Endothelial cell of umbilical vein (primary cell): ENCODE results near the gene AKAP5. TPM values are rescaled to one million over a fixed set of nuclear protein-coding genes. Genes with fewer than 3 reads are reported as not detected.

Source experiments
- BruUV-seq: library from RNA; stranded (reverse); fragments of 400-500 nt; replicated peaks from 2 replicates; lab custom pipeline; 2021; lab: Mats Ljungman, UMichigan
- CTCF ChIA-PET: fragments of 300-600, 350-600 bp; sonication (Branson Sonifier 250); formaldehyde crosslinking; loops from one replicate; lab custom pipeline; 2021; ENCODE audit warnings: antibody characterized with exemption, inconsistent platforms; lab: Charles Lee
- POLR2A ChIA-PET: fragments of 300-600, 350-600 bp; sonication (Branson Sonifier 250); formaldehyde crosslinking; loops from one replicate; lab custom pipeline; 2021; ENCODE audit warnings: antibody characterized with exemption, inconsistent platforms; lab: Charles Lee
- DNase-seq: peaks from one replicate; pipeline ENCODE4 v3.0.0-alpha.2; 2011; ENCODE audit warnings: low read depth, low spot score
- FAIRE-seq: peaks from 2 replicates; lab custom pipeline; 2011; peaks lifted over from hg19 to GRCh38; lab: Jason Lieb, UNC
- H2AFZ ChIP-seq: 2 replicates; pipeline ENCODE4 v1.6.0; 2012; ENCODE audit warnings: low read depth, low read length, control low read depth, inconsistent platforms
- H3K27ac ChIP-seq: 2 replicates; pipeline ENCODE4 v1.5.1; 2011; ENCODE audit warnings: low read depth, mild to moderate bottlenecking, control low read depth, low read length, moderate library complexity; ENCODE audit not compliant: insufficient read depth
- H3K27me3 ChIP-seq, 2 experiments: 2 replicates each; pipeline versions ENCODE4 v1.6.0 to v1.6.1; 2011; ENCODE audit warnings: low read length in 2 of 2, mixed read lengths in 1 of 2; ENCODE audit not compliant: control insufficient read depth in 2 of 2, insufficient read depth in 2 of 2
- H3K36me3 ChIP-seq, 2 experiments: 2 replicates in 1 of 2; 3 replicates in 1 of 2; pipeline ENCODE4 v1.5.1; 2011; ENCODE audit warnings: low read length in 2 of 2, mild to moderate bottlenecking in 1 of 2, moderate library complexity in 1 of 2; ENCODE audit not compliant: control insufficient read depth in 2 of 2, insufficient read depth in 2 of 2; ENCODE audit errors: extremely low read depth in 1 of 2
- H3K4me1 ChIP-seq: 3 replicates; pipeline ENCODE4 v1.5.1; 2011; ENCODE audit warnings: mild to moderate bottlenecking, low read length; ENCODE audit not compliant: control insufficient read depth, insufficient read depth; ENCODE audit errors: extremely low read depth
- H3K4me2 ChIP-seq: 2 replicates; pipeline ENCODE4 v1.6.1; 2011; ENCODE audit warnings: low read length, control low read depth, mixed read lengths; ENCODE audit not compliant: insufficient read depth
- H3K4me3 ChIP-seq, 3 experiments: fragments of 200-600 bp in 1 of 3; sonication (generic), shearing (Covaris generic) in 1 of 3; replicated peaks in 1 of 3; 2 replicates each; pipeline ENCODE4 v1.5.1; 2011 to 2016; ENCODE audit warnings: control low read depth in 3 of 3, low read length in 3 of 3, mild to moderate bottlenecking in 2 of 3, inconsistent platforms in 1 of 3, low read depth in 1 of 3, moderate library complexity in 1 of 3; ENCODE audit not compliant: insufficient read depth in 1 of 3
- H3K79me2 ChIP-seq: 2 replicates; pipeline ENCODE4 v1.6.0; 2012; ENCODE audit warnings: low read length, inconsistent platforms; ENCODE audit not compliant: control insufficient read depth, insufficient read depth
- H3K9ac ChIP-seq: replicated peaks from 2 replicates; pipeline ENCODE3; 2011; ENCODE audit warnings: low read length, control low read depth; ENCODE audit not compliant: insufficient read depth; ENCODE audit errors: extremely low read depth
- H3K9me1 ChIP-seq: replicated peaks from 3 replicates; pipeline ENCODE4 v1.6.0; 2011; ENCODE audit warnings: mild to moderate bottlenecking, low read length; ENCODE audit not compliant: control insufficient read depth, insufficient read depth; ENCODE audit errors: extremely low read depth
- H3K9me3 ChIP-seq: replicated peaks from 2 replicates; pipeline ENCODE4 v1.5.1; 2012; ENCODE audit warnings: low read length, inconsistent platforms; ENCODE audit not compliant: control insufficient read depth, insufficient read depth
- H4K20me1 ChIP-seq: replicated peaks from 2 replicates; pipeline ENCODE3; 2011; ENCODE audit warnings: mild to moderate bottlenecking, low read length; ENCODE audit not compliant: control insufficient read depth, insufficient read depth; ENCODE audit errors: extremely low read depth
- EZH2 ChIP-seq: IDR thresholded peaks from 2 replicates; pipeline ENCODE4 v1.6.1; 2012; ENCODE audit warnings: borderline replicate concordance, low read depth, mild to moderate bottlenecking, moderate library complexity, low read length, inconsistent platforms; ENCODE audit not compliant: severe bottlenecking
- FOS ChIP-seq: IDR thresholded peaks from 2 replicates; pipeline ENCODE4 v1.6.1; 2011; ENCODE audit warnings: mild to moderate bottlenecking, low read length, moderate library complexity, borderline replicate concordance; ENCODE audit not compliant: insufficient read depth
- GATA2 ChIP-seq: IDR thresholded peaks from 2 replicates; pipeline ENCODE4 v1.7.0; 2011; ENCODE audit warnings: low read depth, mild to moderate bottlenecking, moderate library complexity, mixed read lengths, low read length; ENCODE audit not compliant: insufficient read length, insufficient read depth
- JUN ChIP-seq: IDR thresholded peaks from 2 replicates; pipeline ENCODE4 v1.6.1; 2011; ENCODE audit warnings: borderline replicate concordance, low read depth; ENCODE audit not compliant: insufficient read length, insufficient read depth
- MYC ChIP-seq: IDR thresholded peaks from one replicate; pipeline ENCODE4 v1.6.1; 2011; ENCODE audit warnings: mild to moderate bottlenecking, low read depth, low read length
- POLR2A ChIP-seq: IDR thresholded peaks from 2 replicates; pipeline ENCODE4 v1.6.1; 2012; ENCODE audit warnings: low read depth, mild to moderate bottlenecking, control low read depth, low read length
- POLR2AphosphoS5 ChIP-seq: IDR thresholded peaks from 2 replicates; pipeline ENCODE4 v1.6.1; 2012; ENCODE audit warnings: low read depth, mild to moderate bottlenecking, control low read depth, low read length, moderate library complexity; ENCODE audit not compliant: insufficient read depth
- dilution Hi-C: fragments of 300-500 bp; cut with MboI; formaldehyde crosslinking; loops from one replicate; pipeline ENCODE4 v1.15.0; 2019; ENCODE audit warnings: low sequenced_read_pairs; ENCODE audit not compliant: extremely low pct_ligation_motif_present
- intact Hi-C: fragments of 100-400 bp; cut with micrococcal nuclease; formaldehyde crosslinking; loops from one replicate; pipeline ENCODE4 v1.10.0; 2022
- polyA plus RNA-seq, 4 experiments: library from polyadenylated mRNA; depleted of rRNA in 3 of 4; stranded (reverse) in 3 of 4; unstranded in 1 of 4; fragments of >200 nt; gene quantifications; 2 replicates each; pipeline versions ENCODE4 v1.2.1 to v1.2.3, GENCODE V29; 2011 to 2012; ENCODE audit warnings: missing spikeins in 1 of 4
- total RNA-seq: library from RNA; stranded (reverse); gene quantifications from 2 replicates; pipeline ENCODE4 v1.2.3, GENCODE V29; 2021
- TF ChIP-seq, protein P1 (sequence below), 2 donors: IDR thresholded peaks; 1 replicate in 1 of 2; 2 replicates in 1 of 2; pipeline ENCODE4 v1.5.1; 2011; ENCODE audit warnings: low read length in 2 of 2, mild to moderate bottlenecking in 2 of 2, moderate library complexity in 2 of 2, control low read depth in 1 of 2, inconsistent platforms in 1 of 2, low read depth in 1 of 2; ENCODE audit not compliant: insufficient read depth in 1 of 2; ENCODE audit errors: extremely low read depth in 1 of 2
- TF ChIP-seq, protein P2 (sequence below): IDR thresholded peaks from 2 replicates; pipeline ENCODE4 v1.6.1; 2011; ENCODE audit not compliant: insufficient read depth, insufficient read length

The AKAP5 gene
- total and polyA plus RNA-seq, 2 donors (not counting 3 experiments of a cell fraction or from before 2014, with no cell fraction given) = 0.10 to 0.75 TPM

DNA sequence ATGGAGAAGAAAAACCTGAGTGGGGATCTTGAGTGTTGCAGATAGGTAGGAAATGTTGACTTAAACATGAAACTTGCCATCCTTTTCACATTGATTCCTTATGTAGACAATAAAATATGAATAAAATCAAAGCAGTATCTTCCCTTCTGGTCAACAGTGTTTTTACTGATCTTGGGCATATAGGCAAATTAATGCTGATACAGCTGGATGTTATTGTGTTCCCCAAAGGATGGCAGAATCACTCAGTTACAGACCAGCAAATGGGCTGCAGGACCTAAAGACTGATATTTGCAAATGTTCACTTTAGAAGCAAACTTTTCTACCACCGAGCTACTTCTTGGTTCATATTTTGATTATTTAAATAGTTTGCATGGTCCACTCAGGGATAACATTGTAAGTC is 43.3 kb upstream of the AKAP5 start:
- CTCF ChIA-PET = interaction anchor here (1.4 to 2.6 kb wide), 5 partner anchors 8 to 78 kb away, joined by 3 to 31 read pairs (median 9); no protein-coding TSS in a partner anchor
- no peak overlapping the region for H3K9ac ChIP-seq
- no peaks in the 10 kb centered on the region for H3K27me3 ChIP-seq
- H3K36me3 ChIP-seq = peaks cover 3 to 14% of the 10 kb centered on the region in 2 experiments
- no peaks in the 10 kb centered on the region for H3K9me1 ChIP-seq
- no peak overlapping the region for H2AFZ ChIP-seq
- no peaks in the 10 kb centered on the region for H3K79me2 ChIP-seq
- dilution Hi-C loops = no loop called here
- H3K4me3 ChIP-seq = no peak overlapping the region
- FAIRE-seq (no peak), DNase-seq (no peak)
- no peaks in the 10 kb centered on the region for H3K9me3 ChIP-seq
- no peak overlapping the region for H3K27ac ChIP-seq
- no peak overlapping the region for H3K4me2 ChIP-seq
- no peak for TF ChIP-seq POLR2AphosphoS5
- TF ChIP-seq FOS = no peak
- TF ChIP-seq GATA2 = no peak
- no peak for TF ChIP-seq JUN
- no peak for TF ChIP-seq MYC
- POLR2A ChIA-PET = no interaction called here
- H3K4me1 ChIP-seq = no peaks in the 10 kb centered on the region
- BruUV-seq = no TSS peak
- H4K20me1 ChIP-seq = no peaks in the 10 kb centered on the region
- intact Hi-C loops = no loop called here

DNA sequence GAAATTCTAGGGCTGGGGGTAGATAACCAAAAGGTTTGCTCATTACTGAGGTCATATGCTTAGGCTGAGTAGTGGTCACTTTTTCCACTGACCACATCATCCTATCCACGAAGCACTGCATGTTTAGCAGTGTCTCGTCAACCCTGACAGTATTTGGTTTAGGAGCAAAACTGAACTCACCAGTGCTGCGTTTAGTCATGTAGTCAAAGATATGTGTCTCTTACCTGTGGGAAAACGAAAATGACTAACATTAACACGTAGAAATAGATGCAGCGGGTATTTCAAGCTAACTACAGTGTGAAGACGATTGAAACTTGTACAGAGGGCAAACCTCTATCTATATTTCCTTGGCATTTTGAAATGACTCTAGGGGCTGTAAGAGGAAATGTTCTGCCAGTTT is 42.5 kb upstream of the AKAP5 start:
- Histone ChIP-seq H3K4me2 (no peak overlapping the region), H4K20me1 (no peaks in the 10 kb centered on the region), H3K9ac (no peak overlapping the region), H2AFZ (no peak overlapping the region), H3K4me3 (no peak overlapping the region), H3K79me2 (no peaks in the 10 kb centered on the region), H3K9me1 (no peaks in the 10 kb centered on the region), H3K27ac (no peak overlapping the region), H3K36me3 (peaks cover 3 to 16% of the 10 kb centered on the region in 2 experiments), H3K4me1 (no peaks in the 10 kb centered on the region), H3K27me3 (no peaks in the 10 kb centered on the region), H3K9me3 (no peaks in the 10 kb centered on the region)
- intact Hi-C loops = no loop called here
- dilution Hi-C loops = no loop called here
- no TSS peak for BruUV-seq
- FAIRE-seq (no peak), DNase-seq (no peak)
- ChIA-PET POLR2A (no interaction called here), CTCF (interaction anchor here (1.4 to 2.6 kb wide), 6 partner anchors 7 to 78 kb away, joined by 3 to 31 read pairs (median 4); no protein-coding TSS in a partner anchor)
- TF ChIP-seq MYC (no peak), JUN (no peak), POLR2A (no peak), POLR2AphosphoS5 (no peak), FOS (no peak), EZH2 (no peak)
- TF ChIP-seq, protein P1, sequence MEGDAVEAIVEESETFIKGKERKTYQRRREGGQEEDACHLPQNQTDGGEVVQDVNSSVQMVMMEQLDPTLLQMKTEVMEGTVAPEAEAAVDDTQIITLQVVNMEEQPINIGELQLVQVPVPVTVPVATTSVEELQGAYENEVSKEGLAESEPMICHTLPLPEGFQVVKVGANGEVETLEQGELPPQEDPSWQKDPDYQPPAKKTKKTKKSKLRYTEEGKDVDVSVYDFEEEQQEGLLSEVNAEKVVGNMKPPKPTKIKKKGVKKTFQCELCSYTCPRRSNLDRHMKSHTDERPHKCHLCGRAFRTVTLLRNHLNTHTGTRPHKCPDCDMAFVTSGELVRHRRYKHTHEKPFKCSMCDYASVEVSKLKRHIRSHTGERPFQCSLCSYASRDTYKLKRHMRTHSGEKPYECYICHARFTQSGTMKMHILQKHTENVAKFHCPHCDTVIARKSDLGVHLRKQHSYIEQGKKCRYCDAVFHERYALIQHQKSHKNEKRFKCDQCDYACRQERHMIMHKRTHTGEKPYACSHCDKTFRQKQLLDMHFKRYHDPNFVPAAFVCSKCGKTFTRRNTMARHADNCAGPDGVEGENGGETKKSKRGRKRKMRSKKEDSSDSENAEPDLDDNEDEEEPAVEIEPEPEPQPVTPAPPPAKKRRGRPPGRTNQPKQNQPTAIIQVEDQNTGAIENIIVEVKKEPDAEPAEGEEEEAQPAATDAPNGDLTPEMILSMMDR (IDR thresholded peaks at IDR 0.05; ENCODE audit: extremely low read depth in 1 of 2, insufficient read depth in 1 of 2, low read depth in 1 of 2, low read length in 2 of 2) = no peak
- TF ChIP-seq, protein P2, sequence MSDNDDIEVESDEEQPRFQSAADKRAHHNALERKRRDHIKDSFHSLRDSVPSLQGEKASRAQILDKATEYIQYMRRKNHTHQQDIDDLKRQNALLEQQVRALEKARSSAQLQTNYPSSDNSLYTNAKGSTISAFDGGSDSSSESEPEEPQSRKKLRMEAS = no peak
